GM23248 (cell line): ENCODE data around the gene ICA1. TPM values are rescaled to one million over a fixed set of nuclear protein-coding genes. Genes with fewer than 3 reads are reported as not detected.

ENCODE experiments used
- DNase-seq: peaks from one replicate; pipeline ENCODE4 v3.0.0-alpha.2; 2015
- H2AFZ ChIP-seq: fragments of 200-600 bp; sonication (generic); 2 replicates; pipeline ENCODE4 v1.6.1; 2016; ENCODE audit warnings: antibody characterized with exemption
- H3F3A ChIP-seq: fragments of 200-600 bp; sonication (generic); 2 replicates; pipeline ENCODE4 v1.6.1; 2016; ENCODE audit warnings: mild to moderate bottlenecking, antibody characterized with exemption, mixed run types; ENCODE audit not compliant: insufficient read depth
- H3K27ac ChIP-seq: fragments of 200-600 bp; sonication (generic); 2 replicates; pipeline ENCODE4 v1.5.1; 2016; ENCODE audit warnings: mild to moderate bottlenecking
- H3K27me3 ChIP-seq: fragments of 200-600 bp; sonication (generic); replicated peaks from 2 replicates; pipeline ENCODE4 v1.6.1; 2016; ENCODE audit warnings: mild to moderate bottlenecking; ENCODE audit not compliant: insufficient read depth
- H3K36me3 ChIP-seq: fragments of 200-600 bp; sonication (generic); 2 replicates; pipeline ENCODE4 v1.6.1; 2016; ENCODE audit warnings: low read depth, mild to moderate bottlenecking
- H3K4me1 ChIP-seq: fragments of 200-600 bp; sonication (generic); 2 replicates; pipeline ENCODE4 v1.6.1; 2016; ENCODE audit warnings: mild to moderate bottlenecking; ENCODE audit not compliant: insufficient read depth
- H3K4me2 ChIP-seq: fragments of 200-600 bp; sonication (generic); one replicate; pipeline ENCODE4 v1.6.1; 2016; ENCODE audit warnings: mild to moderate bottlenecking; ENCODE audit not compliant: unreplicated experiment
- H3K4me3 ChIP-seq: fragments of 200-600 bp; sonication (generic); 2 replicates; pipeline ENCODE4 v1.5.1; 2016; ENCODE audit warnings: mild to moderate bottlenecking
- H3K79me2 ChIP-seq: fragments of 200-600 bp; sonication (generic); 2 replicates; pipeline ENCODE4 v1.6.1; 2016; ENCODE audit warnings: mild to moderate bottlenecking; ENCODE audit not compliant: insufficient read depth
- H3K9ac ChIP-seq: fragments of 200-600 bp; sonication (generic); 2 replicates; pipeline ENCODE4 v1.6.1; 2016; ENCODE audit warnings: mild to moderate bottlenecking
- H3K9me2 ChIP-seq: fragments of 200-600 bp; sonication (generic); 2 replicates; pipeline ENCODE4 v1.6.1; 2016; ENCODE audit warnings: mixed run types, mild to moderate bottlenecking, moderate library complexity; ENCODE audit not compliant: insufficient read depth
- H3K9me3 ChIP-seq: fragments of 200-600 bp; sonication (generic); one replicate; pipeline ENCODE4 v1.6.1; 2017; ENCODE audit warnings: low read depth
- H4K20me1 ChIP-seq: fragments of 200-600 bp; sonication (generic); 2 replicates; pipeline ENCODE4 v1.6.0; 2016; ENCODE audit not compliant: insufficient read depth
- EZH2 ChIP-seq: fragments of 200-600 bp; sonication (generic); IDR thresholded peaks from 2 replicates; pipeline ENCODE4 v1.6.1; 2018; ENCODE audit warnings: antibody characterized with exemption, mild to moderate bottlenecking; ENCODE audit not compliant: insufficient read depth, poor library complexity, severe bottlenecking
- EZH2phosphoT487 ChIP-seq: fragments of 200-600 bp; sonication (generic); IDR thresholded peaks from 2 replicates; pipeline ENCODE4 v1.6.1; 2018; ENCODE audit warnings: antibody characterized with exemption, moderate library complexity, mild to moderate bottlenecking, low read depth; ENCODE audit not compliant: insufficient read depth
- WGBS, 2 experiments: methylation state at CpG; one replicate each; pipeline ENCODE4 v1.1.6; 2015 to 2017; ENCODE audit warnings: low lambda C conversion rate in 2 of 2, low coverage in 1 of 2; ENCODE audit errors: missing lambda C conversion rate in 2 of 2; 5-methylcytosine and 5-hydroxymethylcytosine counted together
- in situ Hi-C: fragments of 300-500 bp; cut with MboI; formaldehyde crosslinking; loops from 2 replicates; pipeline ENCODE4 v1.15.0; 2020
- polyA plus RNA-seq: library from polyadenylated mRNA; unstranded; fragments of >200 nt; fragmentation: Nextera tagmentation; extraction: Ambion mirVana; gene quantifications from 2 replicates; pipeline ENCODE4 v1.2.1, GENCODE V29; 2016
- total RNA-seq: library from RNA; depleted of rRNA; stranded (reverse); fragments of >200 nt; shearing (Covaris generic); gene quantifications from 2 replicates; pipeline ENCODE4 v1.2.3, GENCODE V29; 2014

Gene ICA1
- total and polyA plus RNA-seq, 2 experiments from 2014 or later, result not detected

DNA sequence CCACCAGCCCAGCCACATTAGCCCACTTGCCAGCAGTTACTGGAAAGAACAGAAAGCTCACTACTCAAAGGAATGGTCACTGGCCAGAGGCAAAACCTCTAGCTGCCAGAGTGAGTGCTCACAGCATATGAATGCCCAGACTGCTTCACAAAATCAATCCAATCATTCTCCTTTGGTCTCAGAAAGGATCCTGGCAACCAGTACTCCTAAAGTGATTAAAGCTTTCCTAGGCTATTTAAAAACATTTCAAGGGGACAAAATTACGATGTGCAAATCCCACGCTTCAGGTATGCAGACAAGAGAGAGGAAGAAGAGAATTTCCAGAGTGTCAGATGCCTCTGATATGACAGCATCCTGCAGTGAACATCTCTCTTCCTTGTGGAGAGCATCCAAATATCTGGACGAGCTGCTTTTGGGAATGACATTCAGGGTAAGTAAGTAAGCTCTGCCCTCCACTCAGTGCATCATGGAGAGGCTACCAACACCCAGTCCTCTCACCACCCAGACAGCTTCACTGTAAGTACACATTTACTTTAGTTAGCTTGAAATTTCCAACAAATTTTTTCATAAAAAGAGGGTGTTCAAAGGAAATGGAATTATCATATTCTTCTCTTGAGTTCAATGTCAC is 25.1 kb downstream of the ICA1 start:
- TF ChIP-seq EZH2phosphoT487 (no peak), EZH2 (no peak)
- H3F3A ChIP-seq, result no peaks in the 10 kb centered on the region
- H3K4me1 ChIP-seq, result no peaks in the 10 kb centered on the region
- H4K20me1 ChIP-seq, result no peaks in the 10 kb centered on the region
- no peak overlapping the region for H2AFZ ChIP-seq
- H3K4me3 ChIP-seq, result no peak overlapping the region
- H3K9me3 ChIP-seq, result no peaks in the 10 kb centered on the region
- no peak overlapping the region for H3K4me2 ChIP-seq
- H3K27ac ChIP-seq, result no peak overlapping the region
- no peak overlapping the region for H3K9ac ChIP-seq
- 15 to 17% methylated on average over 3 of the region's 3 CpGs for WGBS, 2 experiments
- no peaks in the 10 kb centered on the region for H3K9me2 ChIP-seq
- no peak for DNase-seq
- H3K36me3 ChIP-seq, result no peaks in the 10 kb centered on the region
- no peaks in the 10 kb centered on the region for H3K27me3 ChIP-seq
- in situ Hi-C loops, result no loop called here
- no peaks in the 10 kb centered on the region for H3K79me2 ChIP-seq

DNA sequence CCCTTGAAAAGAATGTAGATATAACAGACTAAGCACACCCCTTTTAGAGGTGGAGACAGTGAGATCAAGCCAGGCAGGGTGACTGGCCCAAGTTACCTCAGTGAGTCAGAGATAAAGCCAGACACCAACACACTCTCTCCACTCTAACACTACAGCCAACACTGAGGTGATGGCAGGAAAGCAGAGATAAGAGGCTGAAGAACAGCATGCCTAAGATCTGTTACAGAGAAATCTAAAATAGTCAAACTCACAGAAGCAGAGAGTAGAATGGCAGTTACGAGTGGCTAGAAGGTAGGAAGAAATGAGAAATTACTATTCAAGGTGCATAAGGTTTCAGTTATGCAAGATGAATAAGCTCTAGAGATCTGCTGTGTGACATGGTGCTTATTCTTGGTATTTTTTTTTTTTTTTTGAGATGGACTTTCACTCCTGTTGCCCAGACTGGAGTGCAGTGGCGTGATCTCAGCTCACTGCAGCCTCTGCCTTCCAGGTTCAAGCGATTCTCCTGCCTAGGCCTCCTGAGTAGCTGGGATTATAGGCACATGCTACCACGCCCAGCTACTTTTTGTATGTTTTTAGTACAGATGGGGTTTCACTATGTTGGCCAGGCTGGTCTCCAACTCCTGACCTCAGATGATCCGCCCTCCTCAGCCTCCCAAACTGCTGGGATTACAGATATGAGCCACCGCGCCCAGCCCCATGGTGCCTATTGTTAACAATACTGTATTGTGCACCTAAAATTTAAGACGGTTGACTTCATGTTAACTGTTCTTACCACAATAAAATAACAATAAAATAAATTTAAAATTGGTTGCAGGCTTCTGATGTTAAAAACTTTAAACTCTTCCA is 28.7 kb downstream of the ICA1 start:
- H3K27ac ChIP-seq, result no peak overlapping the region
- H3K4me1 ChIP-seq, result no peaks in the 10 kb centered on the region
- WGBS, 2 experiments, result 65 to 68% methylated on average over 8 of the region's 8 CpGs
- no peaks in the 10 kb centered on the region for H3K9me2 ChIP-seq
- in situ Hi-C loops, result no loop called here
- no peak overlapping the region for H3K9ac ChIP-seq
- DNase-seq, result no peak
- H3K79me2 ChIP-seq, result no peaks in the 10 kb centered on the region
- TF ChIP-seq EZH2phosphoT487 (no peak), EZH2 (no peak)
- no peaks in the 10 kb centered on the region for H3K9me3 ChIP-seq
- no peak overlapping the region for H2AFZ ChIP-seq
- no peaks in the 10 kb centered on the region for H3F3A ChIP-seq
- no peak overlapping the region for H3K4me2 ChIP-seq
- no peak overlapping the region for H3K4me3 ChIP-seq
- H3K27me3 ChIP-seq, result 0 out of 2 replicates have a peak, but pooled peaks cover 6% of the 10 kb centered on the region
- H4K20me1 ChIP-seq, result no peaks in the 10 kb centered on the region
- H3K36me3 ChIP-seq, result no peaks in the 10 kb centered on the region

DNA sequence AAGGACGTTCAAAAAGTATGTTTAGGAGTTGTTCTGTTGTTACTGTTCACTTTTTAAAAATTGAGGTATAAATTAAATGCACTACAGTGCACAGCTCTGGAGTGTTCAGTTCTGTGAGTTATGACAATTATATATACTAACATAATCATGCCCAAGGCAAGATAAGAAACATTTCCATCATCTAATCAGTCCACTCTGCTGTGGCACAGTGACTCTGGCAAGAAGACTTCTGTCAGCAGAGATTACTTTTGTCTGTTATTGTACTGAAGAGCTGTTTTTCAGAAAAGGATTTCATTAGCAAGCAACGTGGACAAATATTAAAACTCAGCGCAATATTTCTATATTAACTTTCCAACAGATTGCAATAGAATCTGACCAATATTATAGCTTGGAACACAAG is 32.0 kb downstream of the ICA1 start:
- no peak for TF ChIP-seq EZH2
- TF ChIP-seq EZH2phosphoT487, result no peak
- Histone ChIP-seq H3K79me2 (no peaks in the 10 kb centered on the region), H4K20me1 (no peaks in the 10 kb centered on the region), H3K4me1 (no peaks in the 10 kb centered on the region), H3K9me2 (no peaks in the 10 kb centered on the region), H3K9me3 (no peaks in the 10 kb centered on the region), H3K27me3 (0 out of 2 replicates have a peak, but pooled peaks cover 6% of the 10 kb centered on the region), H3K9ac (no peak overlapping the region), H3K36me3 (no peaks in the 10 kb centered on the region), H3F3A (no peaks in the 10 kb centered on the region), H3K27ac (no peak overlapping the region), H2AFZ (no peak overlapping the region), H3K4me2 (no peak overlapping the region), H3K4me3 (no peak overlapping the region)
- WGBS, 2 experiments, result 26 to 28% methylated on average over 3 of the region's 3 CpGs
- no peak for DNase-seq
- in situ Hi-C loops, result no loop called here

DNA sequence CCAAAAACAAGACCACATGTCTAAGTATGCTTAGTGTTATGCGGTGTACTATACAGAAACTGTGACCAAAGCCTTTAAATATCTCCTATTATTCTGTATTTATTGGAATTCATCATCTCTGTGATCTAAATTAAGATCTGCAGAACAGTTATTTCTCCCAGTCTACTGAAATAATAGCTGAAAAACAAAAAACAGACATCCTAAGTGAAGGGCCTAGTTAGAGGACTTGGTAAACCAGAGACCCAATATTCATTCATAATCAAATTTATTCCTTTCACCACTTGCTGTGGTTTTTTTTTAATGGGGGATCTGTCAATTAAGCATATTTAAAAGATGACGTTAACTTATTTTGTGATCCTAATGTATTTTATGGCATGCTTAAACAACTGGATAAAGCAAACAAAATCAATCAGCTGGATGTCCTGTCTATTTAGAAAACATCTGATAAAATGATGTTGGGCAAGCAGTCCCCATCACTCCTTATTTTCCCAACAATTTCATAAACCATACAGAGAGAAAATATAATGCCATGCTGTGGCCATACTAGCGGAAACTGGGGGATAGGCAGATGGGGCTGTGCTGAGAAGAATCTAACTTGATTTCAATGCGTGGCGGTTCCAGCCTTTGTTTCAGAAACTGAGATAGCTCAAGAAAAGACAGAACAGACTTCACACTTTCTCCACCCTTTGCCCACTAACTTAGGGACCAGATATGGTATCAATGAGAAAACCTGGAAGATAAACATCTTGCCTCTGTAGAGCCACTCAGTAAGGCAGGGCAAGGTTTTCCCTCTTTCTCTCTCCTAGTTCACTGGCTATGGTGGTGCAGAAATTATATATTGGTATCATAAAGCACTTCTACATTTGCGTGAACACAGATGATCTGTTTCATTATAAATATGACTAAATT is 32.9 kb downstream of the ICA1 start:
- Histone ChIP-seq H3K9me2 (no peaks in the 10 kb centered on the region), H3K9ac (no peak overlapping the region), H2AFZ (no peak overlapping the region), H3K4me2 (no peak overlapping the region), H3K27ac (no peak overlapping the region), H3K9me3 (no peaks in the 10 kb centered on the region), H3K36me3 (no peaks in the 10 kb centered on the region), H3K79me2 (no peaks in the 10 kb centered on the region), H3K4me3 (no peak overlapping the region), H3F3A (no peaks in the 10 kb centered on the region), H3K27me3 (0 out of 2 replicates have a peak, but pooled peaks cover 6% of the 10 kb centered on the region), H4K20me1 (no peaks in the 10 kb centered on the region), H3K4me1 (no peaks in the 10 kb centered on the region)
- no peak for DNase-seq
- WGBS, 2 experiments, result 75 to 77% methylated on average over 6 of the region's 6 CpGs
- in situ Hi-C loops, result no loop called here
- no peak for TF ChIP-seq EZH2phosphoT487
- TF ChIP-seq EZH2, result no peak
